ENCODE measurements around the gene CAPZB.

Gene CAPZB

DNA sequence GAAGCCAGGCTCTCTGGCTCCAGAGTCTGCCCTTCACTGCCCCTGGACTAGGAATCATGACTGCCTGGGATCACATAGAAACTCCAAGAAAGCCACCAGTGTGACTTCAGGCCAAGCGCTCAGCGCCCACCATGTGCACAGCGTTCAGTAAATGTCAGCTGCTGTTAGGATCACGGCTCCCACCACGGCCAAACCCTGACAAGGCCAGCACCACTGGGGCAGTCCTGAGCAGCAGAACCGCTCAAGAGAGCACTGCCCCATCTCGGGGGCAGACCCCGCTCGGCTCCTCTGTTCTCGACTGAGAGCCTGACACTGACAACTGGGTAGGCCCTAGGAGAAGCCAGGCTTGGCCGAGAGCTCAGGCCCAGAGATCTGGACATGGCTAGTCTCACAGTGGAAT is 10.0 kb downstream of the CAPZB start:
- TF ChIP-seq, protein P1, sequence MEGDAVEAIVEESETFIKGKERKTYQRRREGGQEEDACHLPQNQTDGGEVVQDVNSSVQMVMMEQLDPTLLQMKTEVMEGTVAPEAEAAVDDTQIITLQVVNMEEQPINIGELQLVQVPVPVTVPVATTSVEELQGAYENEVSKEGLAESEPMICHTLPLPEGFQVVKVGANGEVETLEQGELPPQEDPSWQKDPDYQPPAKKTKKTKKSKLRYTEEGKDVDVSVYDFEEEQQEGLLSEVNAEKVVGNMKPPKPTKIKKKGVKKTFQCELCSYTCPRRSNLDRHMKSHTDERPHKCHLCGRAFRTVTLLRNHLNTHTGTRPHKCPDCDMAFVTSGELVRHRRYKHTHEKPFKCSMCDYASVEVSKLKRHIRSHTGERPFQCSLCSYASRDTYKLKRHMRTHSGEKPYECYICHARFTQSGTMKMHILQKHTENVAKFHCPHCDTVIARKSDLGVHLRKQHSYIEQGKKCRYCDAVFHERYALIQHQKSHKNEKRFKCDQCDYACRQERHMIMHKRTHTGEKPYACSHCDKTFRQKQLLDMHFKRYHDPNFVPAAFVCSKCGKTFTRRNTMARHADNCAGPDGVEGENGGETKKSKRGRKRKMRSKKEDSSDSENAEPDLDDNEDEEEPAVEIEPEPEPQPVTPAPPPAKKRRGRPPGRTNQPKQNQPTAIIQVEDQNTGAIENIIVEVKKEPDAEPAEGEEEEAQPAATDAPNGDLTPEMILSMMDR (IDR thresholded peaks at IDR 0.05): no peak
- peaks cover 16% of the 10 kb centered on the region for H3K36me3 ChIP-seq

DNA sequence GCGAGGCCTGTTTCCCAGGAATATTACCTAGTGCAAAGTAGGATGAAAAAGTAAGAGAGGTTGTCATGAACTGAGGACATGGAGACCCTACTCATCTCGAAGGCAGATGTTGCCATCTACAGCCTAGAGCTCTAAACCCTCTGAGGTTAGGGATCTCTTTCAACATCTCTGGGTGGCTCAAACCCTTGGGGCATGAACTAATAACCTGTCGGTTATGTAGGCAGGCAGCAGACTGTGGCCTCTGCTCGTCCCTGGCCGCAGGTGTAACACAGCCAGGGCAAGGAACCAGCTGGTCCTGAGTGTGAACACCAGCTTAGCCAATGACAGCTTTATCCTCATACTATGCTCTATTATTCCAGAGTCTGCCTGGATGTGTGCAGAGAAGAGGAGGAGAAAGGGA is 13.2 kb downstream of the CAPZB start:
- Histone ChIP-seq H3K4me3 (ENCODE audit: low read depth in 1 of 2, low read length in 1 of 2) (no peak overlapping the region), H3K36me3 (peaks cover 10% of the 10 kb centered on the region), H3K27ac (peak overlapping the region; percentile 95), H3K4me1 (ENCODE audit: control insufficient read depth in 1 of 2, insufficient read depth in 1 of 2, low read depth in 1 of 2, low read length in 1 of 2) (peaks cover 95 to 96% of the 10 kb centered on the region in 2 experiments), H3K27me3 (no peaks in the 10 kb centered on the region), H3K9me3 (no peaks in the 10 kb centered on the region)
- TF ChIP-seq, protein P1 (IDR thresholded peaks at IDR 0.05): no peak

More for the DNA sequence above, 10.0 kb downstream of the CAPZB start:
- no peaks in the 10 kb centered on the region for H3K9me3 ChIP-seq
- H3K27ac ChIP-seq: peak overlapping the region; percentile 95
- H3K27me3 ChIP-seq: no peaks in the 10 kb centered on the region
- H3K4me3 ChIP-seq (ENCODE audit: low read depth in 1 of 2, low read length in 1 of 2): no peak overlapping the region
- peaks cover 96 to 99% of the 10 kb centered on the region in 2 experiments for H3K4me1 ChIP-seq (ENCODE audit: control insufficient read depth in 1 of 2, insufficient read depth in 1 of 2, low read depth in 1 of 2, low read length in 1 of 2)

DNA sequence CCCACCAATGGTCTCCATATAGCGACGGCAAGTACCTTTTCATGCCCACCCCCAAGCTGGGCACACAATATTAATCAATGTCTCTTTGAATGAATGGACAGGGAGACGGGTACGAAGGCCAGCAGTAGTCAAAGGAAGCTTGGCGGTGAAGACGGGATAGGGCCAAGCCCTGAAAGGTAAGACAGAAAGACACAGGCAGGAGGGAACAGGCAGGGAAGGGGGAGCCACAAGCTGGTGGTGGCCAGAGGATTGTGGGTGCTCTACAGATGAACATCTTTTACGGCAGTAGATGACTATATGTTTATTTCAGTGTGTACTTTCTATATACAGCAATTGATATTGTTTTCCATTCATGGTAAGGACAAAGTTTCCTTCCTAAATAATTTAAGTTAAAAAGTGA is 16.3 kb downstream of the CAPZB start:
- H3K4me1 ChIP-seq (ENCODE audit: control insufficient read depth in 1 of 2, insufficient read depth in 1 of 2, low read depth in 1 of 2, low read length in 1 of 2): peaks cover 73 to 81% of the 10 kb centered on the region in 2 experiments

DNA sequence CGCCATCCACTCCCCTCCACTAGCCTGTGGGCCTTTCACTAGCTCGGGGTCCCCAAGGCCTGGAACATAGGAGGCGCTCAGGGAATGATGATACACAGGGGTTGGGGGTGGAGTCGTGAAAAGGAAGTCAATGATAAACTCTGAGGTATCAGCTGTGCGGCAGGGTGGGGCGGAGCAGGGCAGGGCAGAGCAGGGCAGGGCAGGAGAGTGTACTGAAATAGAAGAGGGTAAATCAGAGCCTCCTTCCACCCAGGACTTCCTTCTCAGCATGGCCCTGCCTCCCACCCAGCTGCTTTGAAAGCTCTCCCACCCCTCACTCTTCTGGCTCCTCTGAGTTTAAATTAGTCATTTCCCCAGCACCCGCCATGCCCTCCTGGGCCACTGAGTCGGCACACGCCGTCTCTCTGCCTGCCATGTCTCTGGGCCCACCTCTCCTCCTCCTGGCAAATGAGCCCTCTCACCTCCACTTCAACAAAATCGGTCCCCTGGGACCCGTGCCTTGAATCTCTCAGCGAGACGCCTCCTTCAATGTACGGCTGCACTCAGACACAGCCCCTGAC is 16.9 kb downstream of the CAPZB start:
- H3K27ac ChIP-seq: peak overlapping the region; percentile 95
- H3K4me3 ChIP-seq (ENCODE audit: low read depth in 1 of 2, low read length in 1 of 2): peak overlapping the region in 1 of 2 experiments; percentile 28
- peaks cover 17% of the 10 kb centered on the region for H3K36me3 ChIP-seq
- TF ChIP-seq, protein P1 (IDR thresholded peaks at IDR 0.05): no peak
- H3K4me1 ChIP-seq (ENCODE audit: control insufficient read depth in 1 of 2, insufficient read depth in 1 of 2, low read depth in 1 of 2, low read length in 1 of 2): peaks cover 73 to 81% of the 10 kb centered on the region in 2 experiments
- H3K27me3 ChIP-seq: no peaks in the 10 kb centered on the region
- H3K9me3 ChIP-seq: no peaks in the 10 kb centered on the region

More for the DNA sequence above, 16.3 kb downstream of the CAPZB start:
- peak overlapping the region; percentile 95 for H3K27ac ChIP-seq
- no peaks in the 10 kb centered on the region for H3K27me3 ChIP-seq
- peaks cover 17% of the 10 kb centered on the region for H3K36me3 ChIP-seq
- TF ChIP-seq, protein P1 (IDR thresholded peaks at IDR 0.05): no peak
- peak overlapping the region in 1 of 2 experiments; percentile 28 for H3K4me3 ChIP-seq (ENCODE audit: low read depth in 1 of 2, low read length in 1 of 2)
- H3K9me3 ChIP-seq: no peaks in the 10 kb centered on the region

DNA sequence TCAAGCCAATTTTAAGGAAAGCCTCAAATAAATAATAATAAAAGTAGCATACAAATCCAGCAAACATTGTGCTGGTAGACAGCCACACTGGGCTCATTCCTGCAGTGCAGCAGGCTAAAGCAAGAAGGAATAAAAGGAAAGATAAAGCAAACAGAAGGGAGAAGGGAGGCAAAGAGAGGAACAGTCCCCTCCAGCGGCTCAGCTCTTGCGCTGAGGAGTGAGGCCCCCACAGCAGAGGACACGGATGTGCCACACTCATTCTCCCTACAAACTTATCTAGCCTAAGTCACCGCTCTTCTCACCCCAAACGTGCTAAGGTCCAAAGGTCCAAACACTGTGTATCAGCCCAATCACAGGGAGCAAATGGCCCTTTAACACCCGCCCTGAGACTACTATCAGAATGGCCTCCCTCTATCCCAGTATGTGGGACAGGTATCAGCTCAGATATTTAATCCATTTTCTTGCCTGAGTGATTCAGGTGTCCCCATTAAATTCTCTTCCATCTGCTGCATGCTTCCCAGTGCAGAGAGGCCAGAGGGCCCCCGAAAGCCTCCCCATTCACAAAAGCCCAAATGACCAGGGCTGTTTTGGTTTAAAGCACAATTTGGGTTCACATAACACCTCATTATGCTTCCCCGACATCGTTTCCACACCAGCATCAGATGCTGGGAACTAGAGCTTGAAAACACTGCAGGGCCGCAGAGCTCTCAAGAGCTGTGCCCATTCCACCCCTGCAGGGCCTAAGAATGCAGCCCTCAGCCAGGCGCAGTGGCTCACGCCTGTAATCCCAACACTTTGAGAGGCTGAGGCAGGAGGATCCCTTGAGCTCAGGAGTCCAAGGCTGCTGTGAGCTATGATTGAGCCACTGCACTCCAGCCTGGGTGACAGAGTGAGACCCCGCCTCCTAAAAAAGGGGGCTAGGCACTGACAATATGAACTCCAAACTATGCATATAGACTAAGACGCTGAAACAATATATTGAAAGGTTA is 17.8 kb downstream of the CAPZB start:
- no peak overlapping the region for H3K4me3 ChIP-seq (ENCODE audit: low read depth in 1 of 2, low read length in 1 of 2)
- no peaks in the 10 kb centered on the region for H3K27me3 ChIP-seq
- peak overlapping the region; percentile 95 for H3K27ac ChIP-seq
- TF ChIP-seq, protein P1 (IDR thresholded peaks at IDR 0.05): no peak
- peaks cover 75 to 81% of the 10 kb centered on the region in 2 experiments for H3K4me1 ChIP-seq (ENCODE audit: control insufficient read depth in 1 of 2, insufficient read depth in 1 of 2, low read depth in 1 of 2, low read length in 1 of 2)
- peaks cover 17% of the 10 kb centered on the region for H3K36me3 ChIP-seq
- H3K9me3 ChIP-seq: no peaks in the 10 kb centered on the region

Measured in neutrophil (primary cell).